OCI-LY7 (cell line): ENCODE results near the gene PBLD.

Source experiments
- CTCF ChIP-seq: fragments of 200-600 bp; sonication (generic); conservative IDR thresholded peaks from 2 replicates; pipeline ENCODE4 v1.5.1; 2014; ENCODE audit warnings: mild to moderate bottlenecking, antibody characterized with exemption, low read length, moderate library complexity, mixed read lengths
- EZH2phosphoT487 ChIP-seq: fragments of 200-600 bp; sonication (generic); IDR thresholded peaks from 2 replicates; pipeline ENCODE4 v1.6.1; 2018; ENCODE audit warnings: low read depth, borderline replicate concordance, mild to moderate bottlenecking, mixed run types, antibody characterized with exemption, low read length, moderate library complexity, mixed read lengths

GRCh38 chr10:68296843-68297663 is 35.7 kb downstream of the PBLD start:
- TF ChIP-seq CTCF (no peak), EZH2phosphoT487 (no peak)
